ENCODE measurements around the gene ATP9A. TPM values are rescaled to one million over a fixed set of nuclear protein-coding genes. Genes with fewer than 3 reads are reported as not detected.
"Not testable (repeated sequence)": the region's sequence is repeated elsewhere in the genome, so short reads cannot be mapped to it uniquely, and the experiment has no call there.

ATP9A gene
- total RNA-seq, 2 experiments from 2014 or later: 0.58 to 0.65 TPM

DNA sequence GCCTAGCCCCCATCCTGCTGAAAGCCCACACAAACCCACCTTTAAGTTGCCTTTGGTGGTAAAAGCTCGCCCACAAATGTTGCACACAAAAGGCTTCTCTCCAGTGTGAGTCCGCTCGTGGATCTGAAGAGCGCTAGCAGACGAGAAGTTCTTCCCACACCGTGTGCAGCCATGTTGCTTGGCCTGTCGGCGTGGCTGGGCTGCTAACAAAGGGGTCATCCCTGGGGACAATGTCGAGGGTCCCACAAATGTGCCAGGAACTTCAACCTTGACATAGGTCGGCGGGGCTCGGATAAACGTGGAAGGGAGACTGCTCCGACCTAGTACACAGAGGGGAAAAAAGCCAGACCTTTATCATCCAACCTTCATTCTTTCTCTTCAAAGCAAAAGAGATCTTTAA is 20.6 kb upstream of the ATP9A start:
- DNase-seq (no peak), ATAC-seq (no peak)
- POLR2A ChIA-PET: no interaction called here
- intact Hi-C loops (cut with micrococcal nuclease): no loop called here
- Mint-ChIP-seq H3K27me3 (no peaks in the 10 kb centered on the region), H3K9me3 (no peaks in the 10 kb centered on the region), H3K36me3 (ENCODE audit: low read depth) (no peaks in the 10 kb centered on the region), H3K4me1 (ENCODE audit: low read depth) (no peaks in the 10 kb centered on the region), H3K27ac (no peak overlapping the region), H3K4me3 (no peak overlapping the region)
- CTCF ChIA-PET: interaction anchor here (3.8 kb wide), 1 partner anchor 11 kb away, joined by 12 read pairs; no protein-coding TSS in a partner anchor
- TF ChIP-seq, protein P1, sequence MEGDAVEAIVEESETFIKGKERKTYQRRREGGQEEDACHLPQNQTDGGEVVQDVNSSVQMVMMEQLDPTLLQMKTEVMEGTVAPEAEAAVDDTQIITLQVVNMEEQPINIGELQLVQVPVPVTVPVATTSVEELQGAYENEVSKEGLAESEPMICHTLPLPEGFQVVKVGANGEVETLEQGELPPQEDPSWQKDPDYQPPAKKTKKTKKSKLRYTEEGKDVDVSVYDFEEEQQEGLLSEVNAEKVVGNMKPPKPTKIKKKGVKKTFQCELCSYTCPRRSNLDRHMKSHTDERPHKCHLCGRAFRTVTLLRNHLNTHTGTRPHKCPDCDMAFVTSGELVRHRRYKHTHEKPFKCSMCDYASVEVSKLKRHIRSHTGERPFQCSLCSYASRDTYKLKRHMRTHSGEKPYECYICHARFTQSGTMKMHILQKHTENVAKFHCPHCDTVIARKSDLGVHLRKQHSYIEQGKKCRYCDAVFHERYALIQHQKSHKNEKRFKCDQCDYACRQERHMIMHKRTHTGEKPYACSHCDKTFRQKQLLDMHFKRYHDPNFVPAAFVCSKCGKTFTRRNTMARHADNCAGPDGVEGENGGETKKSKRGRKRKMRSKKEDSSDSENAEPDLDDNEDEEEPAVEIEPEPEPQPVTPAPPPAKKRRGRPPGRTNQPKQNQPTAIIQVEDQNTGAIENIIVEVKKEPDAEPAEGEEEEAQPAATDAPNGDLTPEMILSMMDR (IDR thresholded peaks at IDR 0.05): no peak

DNA sequence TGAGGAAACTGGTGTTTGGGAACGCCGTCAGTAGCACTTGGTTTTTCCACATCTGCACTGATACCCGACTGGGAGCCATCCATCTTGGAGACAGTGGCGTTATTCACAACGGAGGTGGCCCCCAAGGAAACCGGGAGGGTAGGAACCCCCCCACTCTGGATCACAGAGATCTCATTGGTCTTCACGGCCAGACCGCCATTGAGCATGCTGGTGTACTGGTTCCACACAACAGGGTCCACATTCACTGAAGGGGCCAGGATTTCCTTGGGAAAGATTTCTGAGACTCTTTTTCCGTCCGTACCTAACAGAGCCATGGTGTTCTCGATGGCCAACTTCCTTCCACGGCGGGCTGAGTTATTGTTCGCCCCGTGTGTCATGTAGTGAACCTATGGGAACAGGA is 16.1 kb upstream of the ATP9A start:
- POLR2A ChIA-PET: no interaction called here
- CTCF ChIA-PET: no interaction called here
- DNase-seq (no peak), ATAC-seq (no peak)
- intact Hi-C loops (cut with micrococcal nuclease): no loop called here
- Mint-ChIP-seq H3K9me3 (no peaks in the 10 kb centered on the region), H3K27me3 (no peaks in the 10 kb centered on the region), H3K4me3 (no peak overlapping the region), H3K27ac (no peak overlapping the region), H3K36me3 (ENCODE audit: low read depth) (no peaks in the 10 kb centered on the region), H3K4me1 (ENCODE audit: low read depth) (no peaks in the 10 kb centered on the region)
- TF ChIP-seq, protein P1 (IDR thresholded peaks at IDR 0.05): no peak

DNA sequence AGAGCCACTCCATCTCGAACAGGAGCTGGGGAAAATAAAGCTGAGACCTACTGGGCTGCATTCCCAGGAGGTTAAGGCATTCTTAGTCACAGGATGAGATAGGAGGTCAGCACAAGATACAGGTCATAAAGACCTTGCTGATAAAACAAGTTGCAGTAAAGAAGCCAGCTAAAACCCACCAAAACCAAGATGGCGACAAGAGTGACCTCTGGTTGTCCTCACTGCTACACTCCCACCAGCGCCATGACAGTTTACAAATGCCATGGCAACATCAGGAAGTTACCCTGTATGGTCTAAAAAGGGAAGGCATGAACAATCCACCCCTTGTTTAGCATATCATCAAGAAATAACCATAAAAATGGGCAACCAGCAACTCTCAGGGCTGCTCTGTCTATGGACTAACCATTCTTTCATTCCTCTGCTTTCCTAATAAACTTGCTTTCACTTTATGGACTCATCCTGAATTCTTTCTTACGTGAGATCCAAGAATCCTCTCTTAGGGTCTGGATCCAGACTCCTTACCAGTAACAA is 10.1 kb upstream of the ATP9A start:
- H3K27ac Mint-ChIP-seq; H3K4me1 Mint-ChIP-seq (ENCODE audit: low read depth); POLR2A ChIA-PET; ATAC-seq; H3K4me3 Mint-ChIP-seq; H3K36me3 Mint-ChIP-seq (ENCODE audit: low read depth); DNase-seq; H3K27me3 Mint-ChIP-seq; intact Hi-C loops (cut with micrococcal nuclease); H3K9me3 Mint-ChIP-seq: not testable (repeated sequence)
- CTCF ChIA-PET: interaction anchor here (0.7 kb wide), 1 partner anchor 389 kb away, joined by 3 read pairs; no protein-coding TSS in a partner anchor

DNA sequence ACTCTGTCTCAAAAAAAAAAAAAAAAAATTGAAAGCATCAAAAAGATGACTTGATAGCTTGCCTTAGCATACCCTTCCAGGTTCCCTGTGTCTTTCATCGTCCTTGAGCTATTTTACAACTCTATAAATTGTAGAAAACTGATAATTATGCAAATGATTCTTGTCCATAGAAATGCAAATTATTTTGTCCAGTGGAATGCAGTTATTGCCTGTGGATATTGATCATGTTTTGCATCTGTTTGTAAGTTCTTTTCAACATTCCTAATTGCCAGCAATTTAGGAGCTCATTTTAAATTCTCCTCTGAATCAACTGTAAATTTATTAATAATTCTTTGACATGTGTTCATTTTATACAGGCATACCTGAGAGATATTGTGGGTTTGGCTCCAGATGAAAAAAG is 7.1 kb upstream of the ATP9A start:
- Mint-ChIP-seq H3K4me3 (no peak overlapping the region), H3K36me3 (ENCODE audit: low read depth) (no peaks in the 10 kb centered on the region), H3K27ac (no peak overlapping the region), H3K27me3 (peaks cover 2% of the 10 kb centered on the region), H3K4me1 (ENCODE audit: low read depth) (no peaks in the 10 kb centered on the region), H3K9me3 (no peaks in the 10 kb centered on the region)
- ATAC-seq (no peak), DNase-seq (no peak)
- intact Hi-C loops (cut with micrococcal nuclease): no loop called here
- TF ChIP-seq, protein P1 (IDR thresholded peaks at IDR 0.05): no peak
- POLR2A ChIA-PET: no interaction called here
- CTCF ChIA-PET: no interaction called here

DNA sequence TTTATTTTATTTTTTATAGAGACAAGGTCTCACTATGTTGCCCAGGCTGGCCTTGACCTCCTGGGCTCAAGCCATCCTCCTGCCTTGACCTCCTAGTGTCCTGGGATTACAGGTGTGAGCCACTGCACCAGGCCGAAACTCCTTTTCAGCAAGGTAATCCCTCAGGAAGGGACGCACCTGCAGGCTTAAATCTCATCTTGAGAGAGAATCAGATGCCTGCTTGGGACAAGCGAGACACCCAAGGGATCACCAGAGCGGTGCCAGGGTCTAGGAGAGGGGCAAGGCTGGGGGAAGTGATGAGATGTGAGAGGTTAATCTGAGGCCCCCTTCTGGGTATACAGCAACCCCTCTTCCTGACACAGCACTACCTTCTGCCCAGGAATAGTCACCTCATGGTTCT is 4.0 kb upstream of the ATP9A start:
- no peak overlapping the region for H3K4me3 Mint-ChIP-seq
- DNase-seq: no peak
- no peak overlapping the region for H3K27ac Mint-ChIP-seq
- TF ChIP-seq, protein P1 (IDR thresholded peaks at IDR 0.05): no peak
- ATAC-seq: no peak
- peaks cover 10% of the 10 kb centered on the region for H3K4me1 Mint-ChIP-seq (ENCODE audit: low read depth)
- H3K27me3 Mint-ChIP-seq: peaks cover 20% of the 10 kb centered on the region
- no peaks in the 10 kb centered on the region for H3K36me3 Mint-ChIP-seq (ENCODE audit: low read depth)
- no peaks in the 10 kb centered on the region for H3K9me3 Mint-ChIP-seq
- intact Hi-C loops (cut with micrococcal nuclease): no loop called here
- ChIA-PET CTCF (no interaction called here), POLR2A (no interaction called here)

All from activated CD8-positive, alpha-beta T cell treated with anti-CD3 and anti-CD28 coated beads for 36 hours (primary cell).